KBM-7 (cell line): ENCODE measurements around the gene DKKL1.

Experiments used
- DNase-seq: peaks from one replicate; pipeline ENCODE4 v3.0.0-alpha.2; 2015
- in situ Hi-C: fragments of 300-500 bp; cut with MboI; formaldehyde crosslinking; loops from 2 replicates; pipeline ENCODE4 v1.14.3; 2020; ENCODE audit warnings: low sequenced_read_pairs, low pct_unique_long_range_greater_than_20kb, mixed read lengths

DKKL1 gene

DNA sequence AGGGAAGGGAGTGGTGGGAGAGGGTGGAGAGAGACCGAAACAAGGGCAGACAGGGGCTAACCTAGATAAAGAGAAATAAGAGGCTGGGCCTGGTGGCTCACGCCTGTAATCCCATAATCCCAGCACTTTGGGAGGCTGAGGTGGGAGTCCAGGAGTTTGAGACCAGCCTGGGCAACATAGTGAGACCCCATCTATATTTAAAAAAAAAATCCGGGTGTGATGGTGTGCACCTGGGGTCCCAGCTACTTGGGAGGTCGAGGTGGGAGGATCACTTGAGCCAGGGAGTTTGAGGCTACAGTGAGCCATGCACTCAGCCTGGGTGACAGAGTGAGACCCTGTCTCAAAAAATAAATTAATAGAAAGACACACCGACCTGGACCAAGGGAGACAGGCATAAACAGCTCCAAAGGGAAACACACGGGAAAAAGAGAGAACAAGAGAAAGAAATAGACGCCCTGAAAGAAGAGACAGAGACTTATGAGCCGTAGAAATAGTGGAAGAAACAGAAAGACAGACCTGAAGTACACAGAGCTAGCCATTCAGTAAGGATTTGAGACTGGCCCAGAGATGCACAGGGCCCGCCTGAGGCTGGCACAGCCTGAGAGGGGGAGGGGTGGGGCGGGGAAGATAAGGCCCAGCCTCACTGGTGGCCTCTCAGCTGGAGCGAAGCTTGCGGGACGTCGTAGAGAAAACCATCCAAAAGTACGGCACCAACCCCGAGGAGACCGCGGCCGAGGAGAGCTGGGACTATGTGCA is 26.2 kb upstream of the DKKL1 start:
- no peak for DNase-seq
- in situ Hi-C loops = no loop called here

DNA sequence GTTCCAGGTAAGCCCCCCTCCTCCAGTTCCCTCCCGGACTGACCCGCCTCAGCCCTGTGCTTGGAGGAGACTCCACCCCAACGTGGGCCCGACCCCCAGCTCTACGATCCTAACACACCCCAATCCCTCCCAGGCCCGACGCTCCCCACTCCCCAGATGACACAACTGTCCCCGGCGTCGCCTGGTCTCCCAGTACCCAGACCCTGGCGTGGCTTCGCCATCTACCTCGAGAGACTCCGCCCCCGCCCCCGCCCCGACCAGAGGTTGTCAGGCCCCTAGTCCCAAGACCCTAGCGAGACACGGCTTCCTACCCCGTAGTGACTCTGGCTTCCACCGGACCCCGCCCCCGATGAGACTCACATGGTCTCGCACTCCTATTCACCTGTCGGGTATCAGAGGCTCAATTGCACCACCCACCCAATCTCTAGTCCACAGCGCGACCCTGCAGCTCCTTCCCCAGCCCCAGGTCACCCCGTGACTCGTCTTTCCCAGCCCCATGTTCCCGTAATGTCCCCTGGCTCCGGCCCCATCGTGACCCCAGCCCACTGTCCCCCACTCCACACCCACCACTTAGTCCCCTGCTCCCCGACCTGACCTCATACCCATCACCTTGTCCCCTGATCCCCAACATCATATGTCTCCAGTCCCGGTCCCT is 25.5 kb upstream of the DKKL1 start:
- DNase-seq = no peak
- in situ Hi-C loops = no loop called here

DNA sequence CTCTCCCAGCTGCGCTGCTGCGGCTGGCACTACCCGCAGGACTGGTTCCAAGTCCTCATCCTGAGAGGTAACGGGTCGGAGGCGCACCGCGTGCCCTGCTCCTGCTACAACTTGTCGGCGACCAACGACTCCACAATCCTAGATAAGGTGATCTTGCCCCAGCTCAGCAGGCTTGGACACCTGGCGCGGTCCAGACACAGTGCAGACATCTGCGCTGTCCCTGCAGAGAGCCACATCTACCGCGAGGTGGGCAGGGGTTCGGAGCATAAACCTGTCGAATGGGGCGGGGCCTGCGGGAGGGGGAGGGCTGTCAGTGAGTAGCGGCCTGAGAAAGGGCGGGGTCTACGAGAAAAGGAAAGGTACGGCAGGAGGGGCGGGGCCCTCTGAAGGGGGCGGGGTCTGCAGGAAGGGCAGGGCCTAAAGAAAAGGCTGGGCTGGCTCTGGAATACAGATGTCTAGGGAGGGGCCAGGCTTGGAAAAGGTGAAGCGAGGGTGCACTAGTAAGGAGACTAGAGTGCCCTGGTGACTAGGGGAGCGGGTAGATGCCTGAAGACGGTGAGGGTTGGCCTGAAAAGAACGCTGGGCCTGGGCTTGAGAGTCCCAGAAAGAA is 24.9 kb upstream of the DKKL1 start:
- in situ Hi-C loops = no loop called here
- no peak for DNase-seq

DNA sequence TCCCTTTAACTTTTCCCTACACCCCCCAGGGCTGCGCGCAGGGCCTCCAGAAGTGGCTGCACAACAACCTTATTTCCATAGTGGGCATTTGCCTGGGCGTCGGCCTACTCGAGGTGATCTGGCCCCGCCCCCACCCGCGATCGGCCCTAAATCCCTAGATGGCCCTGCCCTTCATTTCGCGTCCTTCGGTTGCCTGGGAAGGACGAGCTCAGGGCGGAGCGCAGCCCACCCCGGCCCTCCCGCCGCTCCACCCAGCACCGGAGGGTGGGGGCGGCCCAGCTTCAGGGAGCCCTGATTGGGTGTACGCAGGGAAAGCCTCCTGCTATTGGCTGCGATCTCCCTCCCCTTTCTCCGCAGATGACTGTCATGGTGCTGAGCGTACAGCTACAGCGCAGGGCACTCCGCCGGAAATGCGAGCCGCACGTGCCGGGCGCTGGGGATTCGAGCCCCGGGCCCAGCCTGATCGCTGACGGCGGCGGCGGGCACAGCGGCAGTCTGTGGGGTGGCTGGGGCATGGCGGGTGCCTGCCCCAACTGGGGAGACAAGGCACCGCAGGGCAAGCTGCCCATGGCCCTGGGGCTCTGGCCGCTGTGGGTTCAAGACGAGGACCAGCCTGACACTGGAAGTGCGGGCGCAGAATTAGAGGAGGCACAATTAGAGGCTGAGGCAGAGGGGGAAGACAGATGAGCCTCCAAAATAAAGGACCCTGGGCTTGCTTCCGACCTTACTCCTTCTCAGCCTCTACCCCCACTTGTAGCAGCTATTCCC is 24.2 kb upstream of the DKKL1 start:
- in situ Hi-C loops = no loop called here
- no peak for DNase-seq

DNA sequence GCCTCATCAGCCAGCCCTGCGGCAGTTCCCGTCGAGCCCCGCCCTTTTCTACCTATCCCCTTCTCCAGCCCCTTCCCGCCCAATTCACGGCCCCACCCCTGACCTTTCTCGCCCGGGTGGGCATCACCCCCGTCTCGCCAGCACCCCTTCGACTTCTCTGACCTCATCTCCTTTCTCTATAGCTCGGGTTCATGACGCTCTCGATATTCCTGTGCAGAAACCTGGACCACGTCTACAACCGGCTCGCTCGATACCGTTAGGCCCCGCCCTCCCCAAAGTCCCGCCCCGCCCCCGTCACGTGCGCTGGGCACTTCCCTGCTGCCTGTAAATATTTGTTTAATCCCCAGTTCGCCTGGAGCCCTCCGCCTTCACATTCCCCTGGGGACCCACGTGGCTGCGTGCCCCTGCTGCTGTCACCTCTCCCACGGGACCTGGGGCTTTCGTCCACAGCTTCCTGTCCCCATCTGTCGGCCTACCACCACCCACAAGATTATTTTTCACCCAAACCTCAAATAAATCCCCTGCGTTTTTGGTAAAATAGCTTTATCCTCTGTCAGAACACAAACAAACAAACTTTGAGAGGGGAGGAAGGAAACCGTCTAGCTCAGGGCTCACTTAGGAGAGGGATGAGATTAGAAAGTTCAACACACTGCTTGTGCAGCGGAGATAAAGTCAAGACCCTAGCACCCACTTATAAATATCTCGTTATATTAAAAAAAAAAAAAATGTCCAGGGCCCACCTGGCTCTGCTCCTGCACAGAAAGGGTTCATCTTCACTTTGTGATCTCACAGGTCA is 23.4 kb upstream of the DKKL1 start:
- in situ Hi-C loops = no loop called here
- no peak for DNase-seq

DNA sequence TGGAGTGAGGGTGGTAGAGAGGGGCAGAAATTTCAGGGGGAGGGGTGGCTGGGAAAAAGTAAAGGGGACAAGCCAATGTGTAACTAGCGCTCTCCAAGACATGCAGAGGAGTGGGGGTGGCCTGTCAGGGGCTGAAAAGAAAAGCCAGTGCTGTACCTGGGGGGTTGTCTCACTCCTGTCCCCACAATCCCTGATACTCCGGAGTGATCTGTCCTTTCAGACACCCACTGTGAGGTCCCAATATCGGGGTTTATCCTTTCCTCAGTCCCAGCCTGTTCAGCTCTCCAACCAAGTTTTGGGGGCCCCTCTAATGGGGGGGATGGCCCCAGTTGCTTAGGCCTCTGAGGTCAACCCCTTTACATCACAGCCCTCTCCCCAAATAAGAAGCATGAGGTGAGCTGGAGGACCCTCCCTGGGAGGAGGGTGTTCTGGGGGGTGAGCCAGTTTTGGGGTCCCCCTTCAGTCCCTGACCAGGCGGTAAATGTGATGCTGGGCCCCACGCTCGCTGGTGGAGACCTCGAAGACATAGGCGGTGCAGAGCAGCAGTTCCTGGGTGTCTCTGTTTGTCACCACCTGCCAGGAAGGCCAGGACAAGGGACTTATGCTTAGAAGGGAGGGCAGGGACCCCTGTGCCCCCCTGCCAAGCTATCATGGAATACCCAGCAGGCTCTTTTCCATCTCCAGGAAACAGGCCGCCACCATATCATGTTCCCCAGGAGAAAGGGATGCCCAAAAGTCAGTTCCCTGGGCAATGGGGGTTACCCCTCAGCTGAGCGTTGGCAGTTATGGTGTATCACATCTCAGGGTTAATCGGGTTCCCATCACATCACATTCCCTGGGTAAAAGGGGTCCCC is 22.6 kb upstream of the DKKL1 start:
- no peak for DNase-seq
- in situ Hi-C loops = no loop called here

DNA sequence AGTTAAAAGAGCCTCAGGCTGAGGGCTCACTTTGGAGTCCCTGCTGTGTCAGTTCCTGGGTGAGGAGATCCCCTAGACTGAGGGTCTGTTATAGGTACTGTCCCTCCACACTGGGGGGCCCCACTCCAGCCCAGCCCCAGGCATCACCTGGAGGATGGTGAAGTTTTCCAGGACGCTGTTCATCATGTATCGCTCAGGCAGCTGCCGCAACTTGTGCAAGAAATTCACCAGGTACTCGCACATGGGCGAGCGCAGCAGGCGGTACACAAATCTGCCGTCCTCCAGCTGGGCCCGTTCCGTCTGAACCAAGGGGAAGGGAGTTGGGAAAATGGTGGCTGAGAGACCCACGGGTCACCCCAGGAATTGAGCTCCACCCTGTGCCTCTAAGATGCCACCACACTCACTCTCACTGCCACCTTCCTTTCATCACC is 21.4 kb upstream of the DKKL1 start:
- in situ Hi-C loops = no loop called here
- DNase-seq = no peak

DNA sequence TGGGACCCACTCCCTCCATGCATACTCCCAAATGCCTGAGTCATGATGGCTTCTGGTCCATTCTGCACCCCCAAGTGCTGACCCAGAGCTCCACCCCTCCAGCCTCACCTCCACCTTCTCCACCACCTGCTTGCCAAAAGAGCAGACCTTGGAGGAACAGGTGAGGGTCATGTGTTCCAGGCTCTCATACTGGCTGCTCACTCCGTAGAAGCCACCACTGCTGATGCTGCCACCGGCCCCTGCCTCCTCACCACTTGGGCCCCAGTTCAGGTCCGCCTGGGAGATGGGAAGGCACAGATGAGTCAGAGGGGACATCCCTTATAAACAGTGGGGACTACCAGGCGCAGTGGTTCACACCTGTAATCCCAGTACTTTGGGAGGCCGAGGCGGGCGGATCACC is 20.6 kb upstream of the DKKL1 start:
- DNase-seq = no peak
- in situ Hi-C loops = no loop called here

DNA sequence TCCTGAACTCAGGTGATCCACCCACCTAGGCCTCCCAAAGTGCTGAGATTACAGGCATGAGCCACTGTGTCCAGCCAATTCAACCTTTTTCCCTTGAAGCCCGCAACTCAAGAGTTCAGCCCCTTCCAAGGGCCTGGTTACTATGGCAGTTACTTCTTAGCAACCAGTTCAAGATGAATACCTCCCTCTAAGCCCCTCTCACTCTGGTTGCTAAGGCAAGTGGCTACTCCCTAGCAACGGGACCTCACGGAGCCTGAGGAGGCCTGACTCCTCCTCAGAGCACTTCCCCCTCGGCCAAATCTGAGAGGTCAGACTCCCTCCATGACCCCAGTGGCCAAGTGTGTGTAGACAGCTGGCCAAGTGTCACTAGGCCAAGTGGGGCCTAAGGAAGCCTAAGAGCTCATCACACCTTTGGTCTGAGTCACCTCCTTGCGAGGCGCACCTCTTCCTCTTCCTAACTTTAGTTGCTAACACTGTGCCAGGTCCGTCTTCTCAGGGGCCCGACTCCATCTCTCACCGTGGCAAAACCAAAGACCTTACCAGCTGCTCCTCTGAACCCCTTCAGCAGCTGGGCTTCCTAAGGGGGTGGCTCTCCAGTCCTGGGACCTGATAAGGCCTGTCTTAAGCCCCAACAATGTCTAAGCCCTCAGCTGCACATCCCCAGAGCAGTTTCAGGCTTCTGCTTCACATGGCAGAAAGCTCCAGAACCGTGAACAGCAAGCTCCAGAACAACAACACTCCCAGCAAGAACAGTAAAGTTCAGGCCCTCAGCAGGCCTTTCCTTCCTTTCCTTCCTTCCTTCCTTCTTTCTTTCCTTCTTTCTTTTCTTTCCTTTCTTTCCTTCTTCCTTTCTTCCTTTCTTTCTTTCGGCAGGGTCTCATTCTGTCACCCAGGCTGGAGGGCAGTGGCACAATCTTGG is 18.9 kb upstream of the DKKL1 start:
- DNase-seq = no peak
- in situ Hi-C loops = no loop called here

DNA sequence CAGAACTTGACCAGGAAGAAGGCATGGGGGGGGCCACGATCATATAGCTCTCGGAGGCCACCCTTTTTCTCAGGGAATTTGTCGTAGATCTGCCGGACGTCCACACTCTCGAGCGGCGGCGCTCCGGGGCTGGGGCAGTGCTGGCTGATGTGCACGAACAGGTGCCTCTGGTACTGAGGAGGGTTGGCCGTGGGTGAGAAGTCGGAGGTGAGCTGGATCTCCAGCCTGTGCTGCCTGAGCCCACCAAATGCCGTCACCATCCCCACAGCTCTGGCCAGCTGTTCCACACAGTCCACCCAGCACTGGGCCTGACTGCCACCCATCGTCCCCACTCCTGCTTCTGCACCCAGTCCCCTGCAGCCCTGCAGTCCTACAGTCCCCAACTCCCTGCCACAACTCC is 16.5 kb upstream of the DKKL1 start:
- DNase-seq = no peak
- in situ Hi-C loops = no loop called here

DNA sequence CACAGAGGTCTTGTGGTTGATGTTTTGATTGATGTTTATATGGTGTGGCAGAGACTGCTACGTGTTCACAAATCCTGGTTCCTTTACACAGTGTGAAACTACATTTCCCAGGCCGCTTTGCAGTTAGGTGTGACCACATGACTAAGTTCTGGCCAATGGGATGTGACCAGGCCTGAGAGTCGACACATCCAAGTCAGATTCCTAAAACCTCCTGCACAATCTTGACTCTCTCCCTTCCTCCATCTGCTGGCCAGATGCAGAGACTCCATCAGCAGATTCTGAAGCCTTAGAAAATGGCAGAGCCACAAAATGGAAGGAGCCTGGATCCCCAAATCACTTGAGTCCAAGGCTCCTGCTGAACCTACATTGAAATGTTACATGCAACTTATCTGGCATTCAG is 15.8 kb upstream of the DKKL1 start:
- in situ Hi-C loops = no loop called here
- no peak for DNase-seq

DNA sequence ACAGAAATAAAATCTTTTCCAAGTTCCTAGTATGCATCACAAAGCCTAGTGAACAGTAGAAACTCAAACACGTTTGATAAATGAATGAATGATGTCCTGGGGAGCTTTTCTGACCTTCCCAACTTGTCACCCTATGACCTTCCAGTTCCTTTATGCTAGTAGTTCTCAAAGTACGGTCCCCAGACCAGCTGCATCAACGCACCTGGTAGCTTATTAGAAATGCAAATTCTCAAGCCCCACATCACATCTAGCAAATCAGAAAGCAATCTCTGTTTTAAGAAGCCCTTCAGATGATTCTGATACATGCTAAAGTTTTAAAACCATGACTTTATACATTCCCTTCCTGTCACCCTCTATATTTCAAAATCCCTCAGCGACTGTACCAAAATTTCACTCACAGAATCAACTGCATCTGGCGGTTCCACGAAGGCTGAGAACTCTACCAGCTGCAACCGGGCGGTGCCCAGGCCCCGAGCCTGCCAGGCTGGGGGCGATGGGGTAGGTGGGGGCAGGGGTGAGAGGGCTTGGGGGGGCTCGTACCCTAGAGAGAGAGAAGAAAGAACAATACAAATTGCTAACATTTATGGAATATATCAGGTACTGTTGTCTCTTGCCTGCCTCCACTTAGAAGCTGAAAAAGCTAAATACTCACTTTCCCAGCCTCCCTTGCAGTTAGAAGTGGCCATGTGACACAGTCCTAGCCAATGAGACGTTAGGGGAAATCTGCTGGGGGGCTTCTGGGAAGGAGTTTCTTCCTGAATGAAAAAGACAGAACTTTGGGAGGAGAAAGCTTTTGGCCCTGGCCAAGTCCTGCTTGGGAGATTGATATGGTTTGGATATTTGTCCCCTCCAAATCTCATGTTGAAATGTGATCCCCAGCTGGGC is 15.1 kb upstream of the DKKL1 start:
- DNase-seq = no peak
- in situ Hi-C loops = no loop called here

DNA sequence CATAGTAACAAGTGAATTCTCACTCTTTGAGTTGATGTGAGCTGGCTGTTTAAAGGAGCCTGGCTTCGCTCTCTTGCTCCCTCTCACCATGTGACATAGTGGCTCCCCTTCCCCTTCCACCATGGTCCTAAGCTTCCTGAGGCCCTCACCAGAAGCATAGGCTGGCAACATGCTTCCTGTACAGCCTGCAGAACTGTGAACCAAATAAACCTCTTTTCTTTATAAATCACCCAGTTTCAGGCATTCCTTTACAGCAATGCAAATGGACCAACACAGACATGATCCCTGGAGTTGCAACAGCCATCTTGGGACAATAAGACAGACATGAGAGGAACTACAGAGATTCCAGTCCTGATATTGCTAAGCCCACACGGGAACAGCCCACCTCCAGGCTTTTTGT is 14.1 kb upstream of the DKKL1 start:
- in situ Hi-C loops = no loop called here
- no peak for DNase-seq

DNA sequence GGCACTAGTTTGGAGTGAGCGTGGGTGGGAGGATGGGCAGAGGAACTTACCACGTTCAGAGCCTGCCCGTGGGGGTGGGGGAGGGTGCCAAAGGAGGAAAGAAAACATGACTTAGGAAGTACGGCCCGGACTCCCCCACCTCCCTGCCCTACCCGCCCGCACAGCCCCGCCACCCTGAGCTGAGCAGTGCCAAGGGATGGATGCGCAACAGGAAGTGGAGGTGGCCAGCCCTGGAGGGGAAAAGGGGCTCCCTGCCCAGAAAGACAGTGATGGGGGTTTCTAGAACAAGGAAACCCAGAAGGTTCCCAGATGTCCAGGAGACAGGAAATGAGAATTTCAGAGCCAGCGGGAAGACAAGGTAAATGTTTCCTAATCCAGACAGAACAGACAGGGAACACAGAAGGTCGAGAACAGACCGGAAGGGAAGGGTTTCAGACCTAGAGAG is 7.7 kb upstream of the DKKL1 start:
- in situ Hi-C loops = no loop called here
- DNase-seq = no peak

DNA sequence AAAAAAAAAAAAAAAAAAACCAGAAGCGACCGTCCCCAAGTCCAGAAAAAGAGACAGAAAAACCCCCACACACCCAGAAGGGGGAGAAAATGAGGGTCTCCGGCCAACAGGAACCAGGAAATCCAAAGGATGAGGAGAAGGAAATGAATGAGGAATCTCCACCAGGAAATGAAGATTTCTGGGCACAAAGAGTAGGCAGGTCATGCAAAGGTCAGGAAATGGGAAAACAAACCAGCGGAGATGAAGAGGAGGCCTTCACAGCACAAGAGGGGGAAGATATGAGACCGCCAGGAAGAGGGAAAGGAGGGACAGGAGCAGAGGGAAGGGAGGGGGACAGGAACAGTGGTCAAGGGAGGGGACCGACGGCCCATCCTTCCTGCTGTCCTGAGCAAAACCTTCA is 7.3 kb upstream of the DKKL1 start:
- no peak for DNase-seq
- in situ Hi-C loops = no loop called here

DNA sequence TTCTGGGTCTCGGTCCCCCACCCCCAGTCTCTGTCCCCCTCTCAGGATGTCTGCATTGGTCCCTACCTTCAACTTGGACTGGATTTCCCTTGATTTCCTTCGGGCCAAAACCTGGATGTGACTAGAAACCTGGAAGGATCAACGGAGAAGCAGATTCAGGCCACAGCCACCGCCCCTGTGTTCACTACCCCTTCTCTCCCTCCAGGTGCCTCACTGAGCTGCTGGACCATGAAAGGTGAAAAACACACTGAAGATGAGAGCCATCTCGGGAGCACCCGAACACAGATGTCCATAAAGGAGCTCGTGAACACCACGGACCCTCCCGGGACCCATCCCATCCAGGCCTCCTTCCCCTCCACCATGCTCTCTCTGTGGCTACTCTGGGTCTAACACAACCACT is 6.5 kb upstream of the DKKL1 start:
- DNase-seq = no peak
- in situ Hi-C loops = no loop called here
